ENCODE results near the gene SSNA1. TPM values are rescaled to one million over a fixed set of nuclear protein-coding genes. Genes with fewer than 3 reads are reported as not detected.

SSNA1 gene
- total RNA-seq, 4 donors from 2014 or later = 37.3 to 73.9 (median 53.5) TPM

DNA sequence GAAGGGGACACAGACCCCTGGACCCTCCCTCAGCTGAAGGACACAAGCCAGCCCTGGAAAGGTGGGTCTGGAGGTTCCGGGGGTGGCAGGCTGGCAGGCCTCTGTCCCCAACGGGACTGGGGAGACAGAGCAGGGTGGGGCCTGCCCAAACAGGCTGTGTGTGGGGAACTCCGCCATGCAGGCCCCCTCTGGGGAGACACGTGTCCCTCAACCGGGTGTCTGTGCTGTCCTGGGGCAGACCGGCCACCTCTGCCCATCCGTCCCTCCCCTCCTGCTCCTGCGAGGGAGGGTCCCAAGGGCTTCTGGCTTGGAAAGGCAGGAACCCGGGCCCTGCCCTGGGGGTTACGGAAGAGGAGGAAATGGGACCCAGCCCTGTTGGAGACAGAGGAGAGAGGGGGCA is 43.6 kb downstream of the SSNA1 start:
- Histone ChIP-seq H3K9me3 (no peaks in the 10 kb centered on the region), H3K4me3 (no peak overlapping the region), H3K27me3 (peaks cover 0 to 72% of the 10 kb centered on the region in 2 donors), H3K27ac (no peak overlapping the region), H3K4me1 (peaks cover 0 to 29% (median 19%) of the 10 kb centered on the region in 4 donors), H3K36me3 (no peaks in the 10 kb centered on the region)
- WGBS, 2 donors = 49 to 76% methylated on average over 9 to 10 of the region's 10 CpGs
- DNase-seq (ENCODE audit: low spot score in 2 of 2) = no peak
- no peak for TF ChIP-seq POLR2A (IDR thresholded peaks at IDR 0.05)
- TF ChIP-seq, protein P1, sequence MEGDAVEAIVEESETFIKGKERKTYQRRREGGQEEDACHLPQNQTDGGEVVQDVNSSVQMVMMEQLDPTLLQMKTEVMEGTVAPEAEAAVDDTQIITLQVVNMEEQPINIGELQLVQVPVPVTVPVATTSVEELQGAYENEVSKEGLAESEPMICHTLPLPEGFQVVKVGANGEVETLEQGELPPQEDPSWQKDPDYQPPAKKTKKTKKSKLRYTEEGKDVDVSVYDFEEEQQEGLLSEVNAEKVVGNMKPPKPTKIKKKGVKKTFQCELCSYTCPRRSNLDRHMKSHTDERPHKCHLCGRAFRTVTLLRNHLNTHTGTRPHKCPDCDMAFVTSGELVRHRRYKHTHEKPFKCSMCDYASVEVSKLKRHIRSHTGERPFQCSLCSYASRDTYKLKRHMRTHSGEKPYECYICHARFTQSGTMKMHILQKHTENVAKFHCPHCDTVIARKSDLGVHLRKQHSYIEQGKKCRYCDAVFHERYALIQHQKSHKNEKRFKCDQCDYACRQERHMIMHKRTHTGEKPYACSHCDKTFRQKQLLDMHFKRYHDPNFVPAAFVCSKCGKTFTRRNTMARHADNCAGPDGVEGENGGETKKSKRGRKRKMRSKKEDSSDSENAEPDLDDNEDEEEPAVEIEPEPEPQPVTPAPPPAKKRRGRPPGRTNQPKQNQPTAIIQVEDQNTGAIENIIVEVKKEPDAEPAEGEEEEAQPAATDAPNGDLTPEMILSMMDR (IDR thresholded peaks at IDR 0.05) = no peak
- TF ChIP-seq EP300 (IDR thresholded peaks at IDR 0.05) = no peak

DNA sequence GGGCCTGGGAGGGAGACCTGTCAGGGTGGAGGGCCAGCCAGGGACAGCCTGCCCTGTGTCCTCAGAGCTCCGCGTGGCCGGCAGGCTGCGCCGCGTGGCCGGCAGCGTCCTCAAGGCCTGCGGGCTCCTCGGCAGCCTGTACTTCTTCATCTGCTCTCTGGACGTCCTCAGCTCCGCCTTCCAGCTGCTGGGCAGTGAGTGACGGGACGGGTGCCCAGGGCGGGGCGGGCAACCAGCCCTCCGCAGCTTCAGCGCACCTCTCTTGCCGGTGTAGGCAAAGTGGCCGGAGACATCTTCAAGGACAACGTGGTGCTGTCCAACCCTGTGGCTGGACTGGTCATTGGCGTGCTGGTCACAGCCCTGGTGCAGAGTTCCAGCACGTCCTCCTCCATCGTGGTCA is 44.0 kb downstream of the SSNA1 start:
- no peak for TF ChIP-seq EP300 (IDR thresholded peaks at IDR 0.05)
- TF ChIP-seq POLR2A (IDR thresholded peaks at IDR 0.05) = no peak
- TF ChIP-seq, protein P1 (IDR thresholded peaks at IDR 0.05) = no peak
- Histone ChIP-seq H3K4me3 (no peak overlapping the region), H3K36me3 (no peaks in the 10 kb centered on the region), H3K27me3 (peaks cover 0 to 68% of the 10 kb centered on the region in 2 donors), H3K4me1 (peaks cover 0 to 29% (median 15%) of the 10 kb centered on the region in 4 donors), H3K9me3 (no peaks in the 10 kb centered on the region), H3K27ac (no peak overlapping the region)
- no peak for DNase-seq (ENCODE audit: low spot score in 2 of 2)
- 63 to 73% methylated on average over 10 to 24 of the region's 24 CpGs for WGBS, 2 donors

DNA sequence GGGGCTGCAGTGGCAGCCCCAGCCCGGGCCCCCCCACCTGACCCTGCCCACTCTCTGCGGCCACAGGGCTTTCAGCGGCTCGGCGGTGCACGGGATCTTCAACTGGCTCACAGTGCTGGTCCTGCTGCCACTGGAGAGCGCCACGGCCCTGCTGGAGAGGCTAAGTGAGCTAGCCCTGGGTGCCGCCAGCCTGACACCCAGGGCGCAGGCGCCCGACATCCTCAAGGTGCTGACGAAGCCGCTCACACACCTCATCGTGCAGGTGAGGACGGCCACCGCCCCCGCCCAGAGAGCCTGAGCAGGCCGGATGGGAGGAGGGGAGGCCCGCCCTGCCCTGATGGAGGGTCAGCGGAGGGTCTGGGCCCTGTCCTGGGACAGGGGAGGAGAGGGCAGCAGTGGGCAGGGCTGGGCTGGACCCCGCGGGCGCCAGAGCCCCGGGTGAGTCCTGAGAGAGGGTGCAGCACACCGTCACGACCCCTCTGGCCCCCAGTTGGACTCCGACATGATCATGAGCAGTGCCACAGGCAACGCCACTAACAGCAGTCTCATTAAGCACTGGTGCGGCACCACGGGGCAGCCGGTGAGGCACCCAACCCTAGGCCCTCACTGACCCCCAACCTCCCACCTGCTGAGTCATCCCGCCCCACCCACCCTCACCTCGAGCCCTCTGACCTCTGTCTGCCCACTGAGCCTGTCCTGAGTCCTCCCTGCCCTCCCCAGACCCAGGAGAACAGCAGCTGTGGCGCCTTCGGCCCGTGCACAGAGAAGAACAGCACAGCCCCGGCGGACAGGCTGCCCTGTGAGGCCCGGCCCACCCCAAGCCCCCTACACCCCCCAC is 44.9 kb downstream of the SSNA1 start:
- H3K4me3 ChIP-seq = no peak overlapping the region
- H3K27ac ChIP-seq = no peak overlapping the region
- DNase-seq (ENCODE audit: low spot score in 2 of 2) = no peak
- no peaks in the 10 kb centered on the region for H3K36me3 ChIP-seq
- peaks cover 0 to 61% of the 10 kb centered on the region in 2 donors for H3K27me3 ChIP-seq
- 71 to 74% methylated on average over 26 to 35 of the region's 40 CpGs for WGBS, 2 donors
- TF ChIP-seq POLR2A (IDR thresholded peaks at IDR 0.05) (no peak), EP300 (IDR thresholded peaks at IDR 0.05) (no peak)
- TF ChIP-seq, protein P1 (IDR thresholded peaks at IDR 0.05) = no peak
- H3K9me3 ChIP-seq = no peaks in the 10 kb centered on the region
- peaks cover 0 to 32% (median 15%) of the 10 kb centered on the region in 4 donors for H3K4me1 ChIP-seq

DNA sequence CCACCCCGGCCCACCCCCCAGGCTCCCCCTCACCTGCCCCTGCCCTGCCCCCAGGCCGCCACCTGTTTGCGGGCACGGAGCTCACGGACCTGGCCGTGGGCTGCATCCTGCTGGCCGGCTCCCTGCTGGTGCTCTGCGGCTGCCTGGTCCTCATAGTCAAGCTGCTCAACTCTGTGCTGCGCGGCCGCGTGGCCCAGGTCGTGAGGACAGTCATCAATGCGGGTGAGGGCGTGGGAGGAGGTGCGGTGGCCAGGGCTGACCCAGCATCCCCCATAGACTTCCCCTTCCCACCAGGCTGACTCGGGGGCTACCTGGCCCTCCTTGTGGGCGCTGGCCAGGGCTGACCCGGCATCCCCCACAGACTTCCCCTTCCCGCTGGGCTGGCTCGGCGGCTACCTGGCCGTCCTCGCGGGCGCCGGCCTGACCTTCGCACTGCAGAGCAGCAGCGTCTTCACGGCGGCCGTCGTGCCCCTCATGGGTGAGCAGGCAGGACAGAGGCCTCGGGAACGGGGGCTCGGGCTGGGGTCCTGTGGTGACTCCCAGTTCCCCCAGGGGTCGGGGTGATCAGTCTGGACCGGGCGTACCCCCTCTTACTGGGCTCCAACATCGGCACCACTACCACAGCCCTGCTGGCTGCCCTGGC is 45.7 kb downstream of the SSNA1 start:
- no peak overlapping the region for H3K27ac ChIP-seq
- TF ChIP-seq POLR2A (IDR thresholded peaks at IDR 0.05) (no peak), EP300 (IDR thresholded peaks at IDR 0.05) (no peak)
- TF ChIP-seq, protein P1 (IDR thresholded peaks at IDR 0.05) = no peak
- WGBS, 2 donors = 63 to 71% methylated on average over 25 to 30 of the region's 40 CpGs
- no peak for DNase-seq (ENCODE audit: low spot score in 2 of 2)
- H3K9me3 ChIP-seq = no peaks in the 10 kb centered on the region
- no peaks in the 10 kb centered on the region for H3K36me3 ChIP-seq
- H3K27me3 ChIP-seq = peaks cover 0 to 53% of the 10 kb centered on the region in 2 donors
- peaks cover 0 to 40% (median 19%) of the 10 kb centered on the region in 4 donors for H3K4me1 ChIP-seq
- no peak overlapping the region for H3K4me3 ChIP-seq

Data from tibial nerve (tissue), 4 donors.